Mesendoderm (in vitro differentiated cells): Measurements from ENCODE around the gene FTO.

Experiments
- DNase-seq: peaks from one replicate; pipeline ENCODE4 v3.0.0; 2013
- H2AK5ac ChIP-seq: 2 replicates; pipeline ENCODE4 v1.6.1; 2013; ENCODE audit warnings: low read length, inconsistent platforms
- H2BK120ac ChIP-seq: 2 replicates; pipeline ENCODE4 v1.6.1; 2013; ENCODE audit warnings: low read depth, mild to moderate bottlenecking, low read length, moderate library complexity, mixed read lengths
- H2BK15ac ChIP-seq: replicated peaks from 2 replicates; pipeline ENCODE4 v1.6.1; 2013; ENCODE audit warnings: low read depth, mild to moderate bottlenecking, moderate library complexity
- H2BK5ac ChIP-seq: 2 replicates; pipeline ENCODE4 v1.6.1; 2013; ENCODE audit warnings: low read length, inconsistent platforms
- H3K18ac ChIP-seq: 2 replicates; pipeline ENCODE4 v1.6.1; 2013; ENCODE audit warnings: mild to moderate bottlenecking, low read length, mixed read lengths
- H3K23ac ChIP-seq: one replicate; pipeline ENCODE4 v1.6.1; 2013; ENCODE audit warnings: low read length
- H3K27ac ChIP-seq: 2 replicates; pipeline ENCODE4 v1.5.1; 2013; ENCODE audit warnings: low read depth, mild to moderate bottlenecking, inconsistent platforms, low read length, moderate library complexity
- H3K27me3 ChIP-seq: 2 replicates; pipeline ENCODE4 v1.6.1; 2013; ENCODE audit warnings: low read length, control low read depth, mild to moderate bottlenecking, inconsistent platforms; ENCODE audit not compliant: insufficient read depth, poor library complexity
- H3K36me3 ChIP-seq: 2 replicates; pipeline ENCODE4 v1.6.1; 2013; ENCODE audit warnings: low read length, inconsistent platforms; ENCODE audit not compliant: control insufficient read depth, insufficient read depth
- H3K4ac ChIP-seq: one replicate; pipeline ENCODE4 v1.6.1; 2013; ENCODE audit warnings: low read depth, mild to moderate bottlenecking, low read length, moderate library complexity
- H3K4me1 ChIP-seq: 2 replicates; pipeline ENCODE4 v1.6.1; 2013; ENCODE audit warnings: low read depth, low read length, inconsistent platforms; ENCODE audit not compliant: control insufficient read depth
- H3K4me2 ChIP-seq: 2 replicates; pipeline ENCODE4 v1.6.1; 2013; ENCODE audit warnings: low read length
- H3K4me3 ChIP-seq: 2 replicates; pipeline ENCODE4 v1.5.1; 2013; ENCODE audit warnings: mild to moderate bottlenecking, low read length
- H3K56ac ChIP-seq: one replicate; pipeline ENCODE4 v1.6.1; 2013; ENCODE audit warnings: low read length
- H3K79me1 ChIP-seq: 2 replicates; pipeline ENCODE4 v1.6.1; 2013; ENCODE audit warnings: low read length, inconsistent platforms
- H3K79me2 ChIP-seq: 2 replicates; pipeline ENCODE4 v1.6.1; 2013; ENCODE audit warnings: mild to moderate bottlenecking, low read length; ENCODE audit not compliant: control insufficient read depth, insufficient read depth
- H3K9ac ChIP-seq: 2 replicates; pipeline ENCODE4 v1.6.1; 2013; ENCODE audit warnings: low read length, inconsistent platforms
- H4K5ac ChIP-seq: one replicate; pipeline ENCODE4 v1.6.1; 2013; ENCODE audit warnings: low read length
- H4K8ac ChIP-seq: one replicate; pipeline ENCODE4 v1.6.1; 2013; ENCODE audit warnings: low read depth, mild to moderate bottlenecking, control low read depth, low read length, moderate library complexity
- WGBS: extraction: QIAGEN DNeasy Blood & Tissue Kit; methylation state at CpG from one replicate; pipeline ENCODE4 v1.1.7; 2013; ENCODE audit warnings: low lambda C conversion rate, missing lambda C conversion rate; ENCODE audit not compliant: insufficient coverage; ENCODE audit errors: extremely low coverage; 5-methylcytosine and 5-hydroxymethylcytosine counted together

FTO gene

DNA sequence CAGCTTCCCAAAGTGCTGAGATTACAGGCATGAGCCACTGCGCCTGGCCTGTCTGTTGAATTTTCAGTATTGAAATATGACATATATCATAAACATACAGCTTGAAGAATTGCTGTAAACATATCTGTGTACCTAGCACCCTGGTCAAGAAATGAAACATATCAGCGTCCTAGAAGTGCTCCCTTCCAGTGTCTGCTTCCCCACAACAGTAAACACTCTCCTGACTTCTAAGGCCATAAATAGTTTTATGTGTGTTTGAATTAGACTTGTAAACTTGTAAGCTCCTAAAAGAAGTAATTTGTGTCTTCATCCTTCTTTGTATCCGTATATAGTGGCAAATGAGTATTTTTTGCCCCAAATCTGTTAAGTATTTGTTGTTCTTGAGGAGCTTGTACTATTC, 132.2 kb downstream of the FTO start:
- Histone ChIP-seq H2BK5ac (no peak overlapping the region), H3K56ac (no peak overlapping the region), H2BK15ac (no peak overlapping the region), H2BK120ac (no peak overlapping the region), H3K79me1 (no peaks in the 10 kb centered on the region), H3K18ac (no peak overlapping the region), H3K9ac (no peak overlapping the region), H3K36me3 (no peaks in the 10 kb centered on the region), H3K23ac (no peak overlapping the region), H3K79me2 (no peaks in the 10 kb centered on the region), H3K4ac (no peak overlapping the region), H4K8ac (no peak overlapping the region), H2AK5ac (no peak overlapping the region), H3K4me1 (no peaks in the 10 kb centered on the region), H3K27ac (no peak overlapping the region), H3K4me3 (no peak overlapping the region), H4K5ac (no peak overlapping the region), H3K27me3 (no peaks in the 10 kb centered on the region), H3K4me2 (no peak overlapping the region)
- no peak for DNase-seq
- WGBS: no CpG with 5 or more reads among the region's 3 CpGs

DNA sequence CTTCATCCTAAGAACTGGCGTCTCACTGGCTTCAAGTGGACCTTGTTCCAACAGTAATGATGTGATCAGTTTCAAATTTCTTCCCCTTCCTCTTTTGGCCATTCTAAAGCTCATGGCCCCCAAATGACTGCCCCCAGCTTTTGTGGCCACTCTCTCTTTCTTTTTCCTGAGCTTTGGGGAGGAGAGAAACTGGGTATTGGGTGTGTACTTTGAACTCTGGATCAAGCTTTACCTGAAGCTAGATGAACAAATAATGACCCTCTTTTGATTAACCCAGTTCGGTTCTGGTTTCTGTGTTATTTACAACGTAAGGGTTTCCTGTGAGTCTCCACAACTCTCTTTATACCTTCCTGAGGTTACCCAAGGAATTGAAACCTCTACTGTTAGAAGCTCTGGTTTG, 132.7 kb downstream of the FTO start:
- Histone ChIP-seq H2BK15ac (no peak overlapping the region), H3K18ac (no peak overlapping the region), H3K4me3 (no peak overlapping the region), H2BK120ac (no peak overlapping the region), H2BK5ac (no peak overlapping the region), H3K27ac (no peak overlapping the region), H2AK5ac (no peak overlapping the region), H3K23ac (no peak overlapping the region), H4K5ac (no peak overlapping the region), H3K79me2 (no peaks in the 10 kb centered on the region), H3K56ac (no peak overlapping the region), H4K8ac (no peak overlapping the region), H3K79me1 (no peaks in the 10 kb centered on the region), H3K36me3 (no peaks in the 10 kb centered on the region), H3K4ac (no peak overlapping the region), H3K27me3 (no peaks in the 10 kb centered on the region), H3K4me2 (no peak overlapping the region), H3K9ac (no peak overlapping the region), H3K4me1 (no peaks in the 10 kb centered on the region)
- no peak for DNase-seq
- WGBS: no CpG with 5 or more reads among the region's 3 CpGs

DNA sequence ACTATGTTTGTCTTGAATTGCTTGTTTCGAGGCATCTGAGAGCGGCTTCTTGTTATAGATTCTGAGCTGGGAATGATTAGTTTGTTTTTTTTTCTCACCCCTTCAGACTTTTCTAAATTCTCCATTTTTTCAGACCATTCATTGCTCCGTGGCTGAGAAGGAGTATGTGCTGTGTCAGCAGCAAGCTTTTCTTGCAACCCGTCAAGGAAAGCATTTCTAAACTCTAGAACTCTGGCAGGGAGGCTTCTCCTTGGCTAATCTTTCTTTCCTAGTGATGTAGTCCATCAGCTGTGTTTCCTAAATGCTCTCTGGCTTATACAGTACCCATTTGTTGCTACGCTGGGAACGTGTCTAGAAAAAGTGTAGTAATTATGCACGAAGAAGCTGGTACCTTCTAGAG, 133.5 kb downstream of the FTO start:
- Histone ChIP-seq H3K18ac (no peak overlapping the region), H3K27ac (no peak overlapping the region), H2AK5ac (no peak overlapping the region), H3K56ac (no peak overlapping the region), H3K4me3 (no peak overlapping the region), H3K4ac (no peak overlapping the region), H3K9ac (no peak overlapping the region), H3K79me1 (no peaks in the 10 kb centered on the region), H3K23ac (no peak overlapping the region), H3K4me2 (no peak overlapping the region), H3K4me1 (no peaks in the 10 kb centered on the region), H4K5ac (no peak overlapping the region), H2BK5ac (no peak overlapping the region), H2BK15ac (no peak overlapping the region), H4K8ac (no peak overlapping the region), H3K27me3 (no peaks in the 10 kb centered on the region), H3K36me3 (no peaks in the 10 kb centered on the region), H3K79me2 (no peaks in the 10 kb centered on the region), H2BK120ac (no peak overlapping the region)
- no CpG with 5 or more reads among the region's 7 CpGs for WGBS
- DNase-seq: no peak

DNA sequence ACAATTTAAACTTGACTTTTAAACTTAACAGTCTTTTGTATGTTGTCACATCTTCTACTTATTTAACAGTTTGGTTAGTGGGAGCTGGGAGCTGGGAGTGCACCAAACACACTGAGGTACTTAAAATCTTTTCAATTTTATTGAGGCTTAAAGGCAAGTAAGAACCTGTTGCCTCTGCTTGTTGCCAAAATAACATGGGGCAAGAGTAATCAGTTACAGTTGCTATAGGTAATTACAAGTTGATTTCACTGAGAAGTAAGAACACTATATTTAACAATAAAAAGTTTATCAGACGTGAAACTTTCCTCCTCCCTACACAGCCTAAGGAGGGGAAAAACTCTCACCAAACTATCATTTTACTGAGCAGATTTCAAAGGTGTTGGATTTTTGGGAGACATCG, 135.2 kb downstream of the FTO start:
- WGBS: no CpG with 5 or more reads among the region's 2 CpGs
- Histone ChIP-seq H2BK5ac (no peak overlapping the region), H3K79me1 (no peaks in the 10 kb centered on the region), H3K4me1 (no peaks in the 10 kb centered on the region), H3K79me2 (no peaks in the 10 kb centered on the region), H4K5ac (no peak overlapping the region), H4K8ac (no peak overlapping the region), H3K23ac (no peak overlapping the region), H2AK5ac (no peak overlapping the region), H3K9ac (no peak overlapping the region), H3K4ac (no peak overlapping the region), H3K56ac (no peak overlapping the region), H2BK120ac (no peak overlapping the region), H3K4me2 (no peak overlapping the region), H3K27me3 (no peaks in the 10 kb centered on the region), H2BK15ac (no peak overlapping the region), H3K18ac (no peak overlapping the region), H3K27ac (no peak overlapping the region), H3K4me3 (no peak overlapping the region), H3K36me3 (no peaks in the 10 kb centered on the region)
- DNase-seq: no peak

DNA sequence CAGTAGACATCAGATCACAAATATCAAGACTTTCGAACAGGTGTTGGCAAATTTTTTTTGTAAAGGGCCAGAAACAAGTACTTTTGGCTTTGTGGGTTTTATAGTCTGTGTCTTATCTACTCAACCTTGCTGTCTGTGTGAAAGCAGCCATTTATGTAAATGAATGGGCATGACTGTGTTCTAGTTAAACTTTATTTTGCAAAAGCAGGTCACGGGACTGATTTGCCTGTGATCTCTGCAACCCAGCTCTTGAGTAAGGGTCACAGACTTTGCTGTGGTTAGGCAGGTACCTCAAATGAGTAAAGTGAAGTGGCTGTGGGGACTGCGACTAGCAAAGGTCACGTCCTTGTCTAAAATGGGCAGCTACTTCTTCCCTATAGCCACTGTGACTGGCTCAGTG, 136.5 kb downstream of the FTO start:
- Histone ChIP-seq H3K27ac (no peak overlapping the region), H3K4me2 (no peak overlapping the region), H3K23ac (no peak overlapping the region), H2BK5ac (no peak overlapping the region), H3K27me3 (no peaks in the 10 kb centered on the region), H4K5ac (no peak overlapping the region), H2AK5ac (no peak overlapping the region), H4K8ac (no peak overlapping the region), H3K79me2 (no peaks in the 10 kb centered on the region), H2BK120ac (no peak overlapping the region), H3K18ac (no peak overlapping the region), H3K4me1 (no peaks in the 10 kb centered on the region), H3K56ac (no peak overlapping the region), H3K4me3 (no peak overlapping the region), H3K4ac (no peak overlapping the region), H3K9ac (no peak overlapping the region), H3K79me1 (no peaks in the 10 kb centered on the region), H2BK15ac (no peak overlapping the region), H3K36me3 (no peaks in the 10 kb centered on the region)
- DNase-seq: no peak
- no CpG with 5 or more reads among the region's 4 CpGs for WGBS

DNA sequence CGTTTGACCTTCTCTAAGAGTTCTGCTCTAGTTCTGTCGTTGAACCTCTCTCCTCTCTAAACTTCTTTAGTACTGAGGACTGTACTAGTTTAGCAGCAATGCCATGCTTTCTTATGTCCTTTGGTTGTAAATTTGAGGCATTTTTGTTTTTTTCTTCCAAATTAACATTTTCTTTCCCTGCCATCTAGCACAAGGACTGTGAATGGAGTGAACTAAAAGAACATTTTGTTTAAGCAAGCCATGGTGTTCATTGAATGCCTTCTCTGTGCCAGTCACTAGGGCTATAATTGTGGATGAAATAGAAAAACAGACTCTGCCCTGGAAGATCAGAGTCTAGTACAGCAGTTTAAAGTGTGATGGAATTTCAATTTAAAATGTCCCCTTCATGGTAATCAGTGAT, 137.9 kb downstream of the FTO start:
- Histone ChIP-seq H3K56ac (no peak overlapping the region), H2BK5ac (no peak overlapping the region), H3K9ac (no peak overlapping the region), H3K4me1 (no peaks in the 10 kb centered on the region), H3K18ac (no peak overlapping the region), H2BK120ac (no peak overlapping the region), H2AK5ac (no peak overlapping the region), H3K4ac (no peak overlapping the region), H2BK15ac (no peak overlapping the region), H4K8ac (no peak overlapping the region), H3K79me1 (no peaks in the 10 kb centered on the region), H3K23ac (no peak overlapping the region), H3K79me2 (no peaks in the 10 kb centered on the region), H3K4me2 (no peak overlapping the region), H3K36me3 (no peaks in the 10 kb centered on the region), H3K27me3 (no peaks in the 10 kb centered on the region), H4K5ac (no peak overlapping the region), H3K27ac (no peak overlapping the region), H3K4me3 (no peak overlapping the region)
- no CpG with 5 or more reads among the region's 2 CpGs for WGBS
- DNase-seq: no peak
